Measurements from ENCODE around the gene TSPAN16.
"Not testable (repeated sequence)": the region's sequence is repeated elsewhere in the genome, so short reads cannot be mapped to it uniquely, and the experiment has no call there.

The TSPAN16 gene

GRCh38 chr19:11347546-11348039 is 51.6 kb downstream of the TSPAN16 start:
- no peak for DNase-seq

GRCh38 chr19:11349171-11349570 is 53.2 kb downstream of the TSPAN16 start:
- DNase-seq = no peak

DNA sequence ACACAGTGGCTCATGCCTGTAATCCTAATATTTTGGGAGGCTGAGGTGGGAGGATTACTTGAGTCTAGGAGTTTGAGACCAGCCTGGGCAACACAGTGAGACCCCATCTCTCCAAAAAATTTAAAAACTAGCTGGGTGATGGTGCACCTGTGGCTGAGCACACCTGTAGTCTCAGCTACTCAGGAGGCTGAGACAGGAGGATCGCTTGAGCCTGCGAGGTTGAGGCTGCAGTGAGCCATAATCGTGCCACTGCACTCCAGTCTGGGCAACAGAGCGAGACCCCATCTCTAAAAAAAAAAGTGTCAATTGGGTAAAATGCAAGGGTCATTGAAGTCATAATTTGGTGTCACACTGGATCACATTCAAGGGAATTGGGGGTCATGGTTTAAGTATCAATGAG is 58.1 kb downstream of the TSPAN16 start:
- not testable (repeated sequence) for DNase-seq

GRCh38 chr19:11355160-11356073 is 59.5 kb downstream of the TSPAN16 start, which contains the start of gene PLPPR2:
Gene PLPPR2, plus strand, starts transcription at chr19:11355432. Its CDS starts 2,242 bp downstream, at chr19:11357674.
- DNase-seq = peak; percentile 90

DNA sequence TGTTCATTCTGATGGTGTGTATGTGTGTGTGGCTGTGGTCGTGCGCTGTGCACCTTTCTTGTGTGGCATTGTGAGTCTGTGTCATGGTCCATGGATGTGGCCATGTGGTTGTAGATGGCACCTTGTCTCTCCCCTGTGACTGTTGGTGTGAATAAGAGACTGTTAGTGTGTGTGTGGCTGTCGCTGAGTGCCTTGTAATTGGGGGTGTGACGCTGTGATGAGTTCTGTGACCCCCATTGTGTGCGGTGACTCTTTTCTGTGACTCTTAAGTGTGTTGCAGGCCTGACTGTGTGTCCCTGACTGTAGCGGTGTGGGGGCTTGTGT is 60.1 kb downstream of the TSPAN16 start:
- DNase-seq = no peak

GRCh38 chr19:11356676-11357550 is 61.0 kb downstream of the TSPAN16 start:
- DNase-seq = no peak

DNA sequence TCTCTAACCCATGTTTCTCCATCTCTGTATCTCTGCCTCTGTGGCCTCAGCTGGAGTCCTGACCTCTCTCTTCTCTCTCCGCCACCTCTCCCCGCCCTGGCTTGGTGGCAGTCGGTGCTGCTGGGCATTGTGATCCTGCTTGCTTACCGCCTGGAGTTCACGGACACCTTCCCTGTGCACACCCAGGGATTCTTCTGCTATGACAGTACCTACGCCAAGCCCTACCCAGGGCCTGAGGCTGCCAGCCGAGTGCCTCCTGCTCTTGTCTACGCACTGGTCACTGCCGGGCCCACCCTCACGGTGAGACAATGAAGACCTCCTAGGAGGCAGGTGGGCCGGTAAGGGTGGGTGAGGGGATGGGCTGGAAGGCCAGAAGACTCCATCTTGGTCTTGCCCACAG is 63.5 kb downstream of the TSPAN16 start:
- DNase-seq = no peak

DNA sequence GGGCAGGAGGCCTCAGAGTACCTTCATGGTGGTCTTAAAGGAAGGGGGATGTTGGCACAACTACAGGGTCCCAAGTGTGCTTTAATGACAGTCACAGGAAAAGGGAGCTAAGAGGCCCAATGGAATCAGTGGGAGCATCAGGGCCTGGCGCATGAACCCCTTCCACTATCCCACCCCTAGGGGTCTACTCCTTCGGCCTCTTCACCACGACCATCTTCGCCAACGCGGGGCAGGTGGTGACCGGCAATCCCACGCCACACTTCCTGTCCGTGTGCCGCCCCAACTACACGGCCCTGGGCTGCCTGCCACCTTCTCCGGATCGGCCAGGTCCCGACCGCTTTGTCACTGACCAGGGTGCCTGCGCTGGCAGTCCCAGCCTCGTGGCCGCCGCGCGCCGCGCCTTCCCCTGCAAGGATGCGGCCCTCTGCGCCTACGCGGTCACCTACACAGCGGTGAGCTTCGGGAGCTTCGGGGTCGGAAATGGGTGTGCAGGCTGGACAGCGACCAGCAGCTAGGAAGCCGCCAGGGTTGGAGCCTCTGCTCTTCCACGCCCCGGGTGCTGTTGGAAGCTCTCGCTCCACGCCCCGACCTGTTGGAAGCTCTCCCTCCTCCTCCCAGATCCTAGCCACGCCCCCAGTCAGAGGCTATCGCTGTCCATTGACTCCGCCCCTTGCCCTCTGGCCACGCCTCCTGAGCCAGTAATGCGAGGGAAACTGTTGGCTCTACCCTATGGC is 65.2 kb downstream of the TSPAN16 start:
- DNase-seq = no peak

GRCh38 chr19:11361771-11362731 is 66.1 kb downstream of the TSPAN16 start:
- DNase-seq = no peak

DNA sequence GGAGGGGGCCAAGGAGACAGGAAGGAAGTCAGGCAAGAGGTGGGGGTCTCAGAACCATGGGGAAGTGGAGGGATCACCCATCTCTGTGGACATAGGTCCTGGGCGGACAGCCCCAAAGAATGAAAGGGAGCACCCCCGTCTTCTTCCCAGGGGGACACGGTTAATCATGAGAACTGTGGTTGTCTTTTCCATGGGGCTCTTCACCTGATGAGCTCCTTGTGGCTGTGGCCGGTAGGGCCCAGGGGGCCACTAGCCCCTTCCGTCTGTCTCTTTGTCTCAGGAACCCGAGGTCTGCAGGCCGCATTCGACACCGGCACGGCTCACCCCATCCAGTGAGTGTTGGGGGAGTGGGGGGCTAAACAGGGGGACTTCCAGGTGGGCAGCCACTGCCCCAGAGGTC is 67.9 kb downstream of the TSPAN16 start:
- no peak for DNase-seq

DNA sequence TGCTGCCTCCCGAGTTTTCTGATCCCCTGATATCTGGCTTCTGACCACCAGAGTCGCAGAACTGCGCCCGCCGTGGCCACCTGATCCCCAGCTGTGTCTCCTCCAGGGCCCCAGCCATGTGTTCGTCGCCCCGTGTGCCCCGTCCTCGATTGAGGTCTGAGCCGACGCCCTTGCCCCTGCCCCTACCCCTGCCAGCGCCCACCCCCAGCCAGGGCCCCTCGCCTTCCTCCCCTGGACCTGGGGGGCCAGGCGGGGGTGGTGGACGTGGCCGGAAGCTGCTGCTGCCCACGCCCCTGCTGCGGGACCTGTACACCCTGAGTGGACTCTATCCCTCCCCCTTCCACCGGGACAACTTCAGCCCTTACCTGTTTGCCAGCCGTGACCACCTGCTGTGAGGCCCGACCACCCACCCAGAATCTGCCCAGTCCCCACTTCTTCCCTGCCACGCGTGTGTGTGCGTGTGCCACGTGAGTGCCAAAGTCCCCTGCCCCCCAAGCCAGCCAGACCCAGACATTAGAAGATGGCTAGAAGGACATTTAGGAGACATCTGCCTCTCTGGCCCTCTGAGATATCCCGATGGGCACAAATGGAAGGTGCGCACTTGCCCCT is 68.4 kb downstream of the TSPAN16 start:
- no peak for DNase-seq

- no peak for DNase-seq
These were observed 69.0 kb downstream of the TSPAN16 start for GRCh38 chr19:11364935-11365334.
